A549 (cell line): ENCODE data around the gene TMEM235. TPM values are rescaled to one million over a fixed set of nuclear protein-coding genes. Genes with fewer than 3 reads are reported as not detected.

Source experiments
- ATAC-seq, 2 experiments: fragments of 200-7000 bp in 1 of 2; fragments of >200 bp in 1 of 2; cut with Nextera tagmentation in 1 of 2; cut with Tn5 transposase in 1 of 2; 3 replicates each; pipeline versions ENCODE4 v1.8.0 to v1.9.1; 2018 to 2020; ENCODE audit warnings: mild to moderate bottlenecking in 1 of 2, moderate library complexity in 1 of 2
- CTCF ChIA-PET: fragments of 300-600 bp; sonication (Branson Sonifier 250); formaldehyde crosslinking; extraction: SDS; loops from one replicate; lab custom pipeline; 2021; ENCODE audit warnings: antibody characterized with exemption, inconsistent platforms; lab: Yijun Ruan, JAX
- POLR2A ChIA-PET: fragments of 350-600 bp; formaldehyde crosslinking; extraction: SDS; loops from one replicate; lab custom pipeline; 2021; ENCODE audit warnings: antibody characterized with exemption, inconsistent platforms; lab: Yijun Ruan, JAX
- DNase-seq, 2 experiments: peaks; one replicate each; pipeline versions ENCODE4 v3.0.0 to v3.0.0-alpha.2; 2011 to 2016; ENCODE audit warnings: low read depth in 1 of 2, low spot score in 1 of 2
- FAIRE-seq: peaks from 2 replicates; lab custom pipeline; 2011; peaks lifted over from hg19 to GRCh38; lab: Jason Lieb, UNC
- H3K27ac ChIP-seq, 2 experiments: fragments of >200 bp; sonication (Bioruptor Twin); formaldehyde crosslinking; 3 replicates each; pipeline ENCODE4 v1.5.1; 2016 to 2017
- H3K4me1 ChIP-seq: fragments of >200 bp; sonication (Bioruptor Twin); formaldehyde crosslinking; 3 replicates; pipeline ENCODE4 v1.6.1; 2016
- H3K4me2 ChIP-seq: fragments of >200 bp; sonication (Bioruptor Twin); formaldehyde crosslinking; 3 replicates; pipeline ENCODE4 v1.6.1; 2016
- H3K4me3 ChIP-seq: fragments of >200 bp; sonication (Bioruptor Twin); formaldehyde crosslinking; 3 replicates; pipeline ENCODE4 v1.5.1; 2016
- H3K9me3 ChIP-seq: fragments of >200 bp; sonication (Bioruptor Twin); formaldehyde crosslinking; 3 replicates; pipeline ENCODE4 v1.6.1; 2016
- BHLHE40 ChIP-seq: IDR thresholded peaks from 2 replicates; pipeline ENCODE4 v1.6.1; 2012; ENCODE audit warnings: low read depth, low read length, inconsistent platforms
- CEBPB ChIP-seq, 2 experiments: fragments of >200 bp in 1 of 2; sonication (Bioruptor Twin) in 1 of 2; formaldehyde crosslinking in 1 of 2; IDR thresholded peaks; 2 replicates each; pipeline ENCODE4 v1.6.1; 2012 to 2016
- CHD4 ChIP-seq: fragments of 200-600 bp; sonication (generic); IDR thresholded peaks from 2 replicates; pipeline ENCODE4 v1.6.1; 2016; ENCODE audit warnings: antibody characterized with exemption, mild to moderate bottlenecking, borderline replicate concordance
- CTCF ChIP-seq: fragments of >200 bp; sonication (Bioruptor Twin); formaldehyde crosslinking; IDR thresholded peaks from 3 replicates; pipeline ENCODE4 v1.5.1; 2016
- EHF ChIP-seq: fragments of 250-450 bp; sonication (Bioruptor Pico); IDR thresholded peaks from 2 replicates; pipeline ENCODE4 v1.5.0; 2020; ENCODE audit warnings: mild to moderate bottlenecking
- ELK1 ChIP-seq: fragments of 150-350 bp; IDR thresholded peaks from 2 replicates; pipeline ENCODE4 v1.6.1; 2014; ENCODE audit warnings: low read depth, mild to moderate bottlenecking, low read length
- ESRRA ChIP-seq: fragments of 150-350 bp; IDR thresholded peaks from 2 replicates; pipeline ENCODE4 v1.6.1; 2014; ENCODE audit warnings: mild to moderate bottlenecking, low read length, borderline replicate concordance
- FOXS1 ChIP-seq: fragments of 250-450 bp; sonication (Bioruptor Pico); IDR thresholded peaks from 2 replicates; pipeline ENCODE4 v1.5.0; 2020; ENCODE audit warnings: mild to moderate bottlenecking, moderate library complexity
- HOXA7 ChIP-seq: fragments of 250-450 bp; sonication (Bioruptor Pico); IDR thresholded peaks from 2 replicates; pipeline ENCODE4 v1.5.0; 2020; ENCODE audit warnings: mild to moderate bottlenecking, moderate library complexity
- JUN ChIP-seq, 2 experiments: fragments of >200 bp; sonication (Bioruptor Twin); formaldehyde crosslinking; IDR thresholded peaks; 2 replicates in 1 of 2; 3 replicates in 1 of 2; pipeline ENCODE4 v1.6.1; 2016 to 2017
- KDM1A ChIP-seq: fragments of 200-600 bp; sonication (generic); IDR thresholded peaks from 2 replicates; pipeline ENCODE4 v1.6.1; 2016; ENCODE audit warnings: low read depth, mild to moderate bottlenecking
- KDM5A ChIP-seq: fragments of 200-600 bp; sonication (generic); IDR thresholded peaks from 2 replicates; pipeline ENCODE4 v1.6.1; 2016; ENCODE audit warnings: antibody characterized with exemption, mild to moderate bottlenecking
- NFE2L2 ChIP-seq: fragments of 150-350 bp; conservative IDR thresholded peaks from 2 replicates; pipeline ENCODE4 v1.6.1; 2014; ENCODE audit warnings: low read length
- NPAS2 ChIP-seq: fragments of 250-450 bp; sonication (Bioruptor Pico); IDR thresholded peaks from 2 replicates; pipeline ENCODE4 v1.8.0; 2022; ENCODE audit warnings: mild to moderate bottlenecking, moderate library complexity, borderline replicate concordance
- PHF8 ChIP-seq: fragments of 200-600 bp; sonication (generic); IDR thresholded peaks from 2 replicates; pipeline ENCODE4 v1.6.1; 2016; ENCODE audit warnings: low read depth, mild to moderate bottlenecking, antibody characterized with exemption, moderate library complexity, borderline replicate concordance
- POLR2A ChIP-seq: IDR thresholded peaks from 2 replicates; pipeline ENCODE4 v1.6.1; 2012; ENCODE audit warnings: mild to moderate bottlenecking, low read length
- RAD21 ChIP-seq, 2 experiments: fragments of >200 bp in 1 of 2; sonication (Bioruptor Twin) in 1 of 2; formaldehyde crosslinking in 1 of 2; IDR thresholded peaks in 1 of 2; conservative IDR thresholded peaks in 1 of 2; 2 replicates in 1 of 2; 3 replicates in 1 of 2; pipeline ENCODE4 v1.6.1; 2012 to 2018; ENCODE audit warnings: inconsistent platforms in 1 of 2
- RCOR1 ChIP-seq: fragments of 150-350 bp; IDR thresholded peaks from 2 replicates; pipeline ENCODE4 v1.6.1; 2014; ENCODE audit warnings: antibody characterized with exemption, low read length, low read depth
- SREBF2 ChIP-seq: fragments of 450-650 bp; IDR thresholded peaks from 2 replicates; pipeline ENCODE4 v1.6.1; 2014; ENCODE audit warnings: mild to moderate bottlenecking, moderate library complexity
- TP53 ChIP-seq: fragments of 250-450 bp; sonication (Bioruptor Pico); IDR thresholded peaks from 2 replicates; pipeline ENCODE4 v1.5.0; 2021; ENCODE audit warnings: mild to moderate bottlenecking, moderate library complexity
- WGBS: methylation state at CpG from one replicate; pipeline ENCODE4 v1.1.6; 2017; ENCODE audit errors: missing lambda C conversion rate; 5-methylcytosine and 5-hydroxymethylcytosine counted together
- polyA plus RNA-seq, 4 experiments: library from polyadenylated mRNA; depleted of rRNA in 3 of 4; stranded (reverse); fragments of >200 nt; fragmentation: RNase III in 1 of 4; extraction: RNeasy Plus Mini Kit Qiagen cat#74134 plus additional on column Dnase treatment in 1 of 4; gene quantifications; 2 replicates in 3 of 4; 3 replicates in 1 of 4; pipeline ENCODE4 v1.2.3, GENCODE V29; 2011 to 2017
- TF ChIP-seq, protein P1 (sequence below): IDR thresholded peaks from 2 replicates; pipeline ENCODE4 v1.6.1; 2012
- TF ChIP-seq, protein P2 (sequence below): IDR thresholded peaks from 2 replicates; pipeline ENCODE4 v1.6.1; 2012; ENCODE audit warnings: low read depth, borderline replicate concordance
- TF ChIP-seq, protein P3 (sequence below): fragments of 250-450 bp; sonication (Bioruptor Pico); IDR thresholded peaks from 2 replicates; pipeline ENCODE4 v1.5.0; 2020; ENCODE audit warnings: low read depth, mild to moderate bottlenecking, moderate library complexity

TMEM235 gene
- polyA plus RNA-seq, 2 of the 4 experiments (the other 2 are of a cell fraction), result not detected

- TF ChIP-seq RCOR1, result no peak
- no peak for TF ChIP-seq CHD4
- TF ChIP-seq SREBF2, result no peak
- TF ChIP-seq JUN (IDR thresholded peaks at IDR 0.05), result no peak
- TF ChIP-seq PHF8, result no peak
- TF ChIP-seq FOXS1, result no peak
Measured at GRCh38 chr17:78247304-78247703, 15.9 kb downstream of the TMEM235 start (continued).

GRCh38 chr17:78248051-78248914 lies 16.9 kb downstream of the TMEM235 start:
- 84% methylated on average over 29 of the region's 30 CpGs for WGBS
- Histone ChIP-seq H3K9me3 (peaks cover 7% of the 10 kb centered on the region; the same call in 2 of the 3 replicates), H3K4me3 (no peak overlapping the region), H3K4me2 (no peak overlapping the region), H3K4me1 (peaks cover 10% of the 10 kb centered on the region), H3K27ac (no peak overlapping the region)
- ATAC-seq (no peak), FAIRE-seq (no peak), DNase-seq (no peak)
- CTCF ChIA-PET, result interaction anchor here (0.6 to 11.6 kb wide), 12 partner anchors 10 to 460 kb away, joined by 3 to 190 read pairs (median 35); partner anchors contain the start of genes AFMID, BIRC5 and TK1
- TF ChIP-seq SREBF2, result no peak
- no peak for TF ChIP-seq CEBPB (IDR thresholded peaks at IDR 0.05)
- TF ChIP-seq CTCF, result no peak
- POLR2A ChIA-PET, result no interaction called here

DNA sequence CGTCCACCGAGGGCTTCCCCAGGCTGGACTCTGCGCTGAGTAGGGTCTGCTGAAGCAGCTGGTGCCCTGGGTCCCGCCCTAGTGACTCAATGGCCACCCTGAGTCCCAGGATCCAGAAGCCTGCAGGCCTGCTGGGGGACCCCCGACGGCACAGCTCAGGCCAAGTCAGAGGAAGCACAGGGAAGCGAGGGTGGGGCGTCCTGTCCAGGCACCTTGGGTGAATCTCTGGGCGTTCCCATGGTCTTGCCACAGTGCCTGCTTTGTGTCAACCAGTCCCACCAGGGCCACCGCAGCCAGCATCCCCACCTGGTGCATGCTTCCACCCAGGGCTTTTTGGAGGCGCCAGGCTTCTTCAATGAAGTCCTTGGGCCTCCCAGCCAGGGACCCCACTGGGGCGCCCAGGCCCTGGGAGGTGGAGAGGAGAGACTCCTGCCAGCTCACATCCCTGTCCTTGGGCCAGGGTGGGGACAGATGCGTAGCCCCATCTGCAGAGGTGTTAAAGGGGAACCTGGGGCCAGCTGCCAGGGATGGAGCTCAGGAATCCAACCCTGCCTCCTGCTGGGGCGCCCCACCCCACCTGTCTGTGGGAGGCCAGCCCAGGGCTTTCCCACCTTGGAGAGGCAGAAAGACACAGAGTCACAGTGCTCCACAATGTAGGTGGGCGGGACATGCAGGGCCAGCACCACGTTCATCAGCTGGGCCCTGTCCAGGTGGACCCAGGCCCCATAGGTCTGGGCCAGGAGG lies 17.8 kb downstream of the TMEM235 start:
- TF ChIP-seq, protein P1, sequence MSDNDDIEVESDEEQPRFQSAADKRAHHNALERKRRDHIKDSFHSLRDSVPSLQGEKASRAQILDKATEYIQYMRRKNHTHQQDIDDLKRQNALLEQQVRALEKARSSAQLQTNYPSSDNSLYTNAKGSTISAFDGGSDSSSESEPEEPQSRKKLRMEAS, result no peak
- TF ChIP-seq, protein P2, sequence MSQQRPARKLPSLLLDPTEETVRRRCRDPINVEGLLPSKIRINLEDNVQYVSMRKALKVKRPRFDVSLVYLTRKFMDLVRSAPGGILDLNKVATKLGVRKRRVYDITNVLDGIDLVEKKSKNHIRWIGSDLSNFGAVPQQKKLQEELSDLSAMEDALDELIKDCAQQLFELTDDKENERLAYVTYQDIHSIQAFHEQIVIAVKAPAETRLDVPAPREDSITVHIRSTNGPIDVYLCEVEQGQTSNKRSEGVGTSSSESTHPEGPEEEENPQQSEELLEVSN, result no peak
- no peak for TF ChIP-seq KDM5A
- TF ChIP-seq HOXA7, result no peak
- no peak for TF ChIP-seq SREBF2
- TF ChIP-seq TP53 (CRISPR knock-in tag), result no peak
- TF ChIP-seq, protein P3, sequence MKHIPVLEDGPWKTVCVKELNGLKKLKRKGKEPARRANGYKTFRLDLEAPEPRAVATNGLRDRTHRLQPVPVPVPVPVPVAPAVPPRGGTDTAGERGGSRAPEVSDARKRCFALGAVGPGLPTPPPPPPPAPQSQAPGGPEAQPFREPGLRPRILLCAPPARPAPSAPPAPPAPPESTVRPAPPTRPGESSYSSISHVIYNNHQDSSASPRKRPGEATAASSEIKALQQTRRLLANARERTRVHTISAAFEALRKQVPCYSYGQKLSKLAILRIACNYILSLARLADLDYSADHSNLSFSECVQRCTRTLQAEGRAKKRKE (CRISPR knock-in tag), result no peak
- no peak for TF ChIP-seq NPAS2
- no peak for TF ChIP-seq RCOR1
- no peak for TF ChIP-seq KDM1A
- TF ChIP-seq ESRRA, result no peak
- no peak for TF ChIP-seq RAD21 (conservative IDR thresholded peaks at IDR 0.05 in 1 of 2, IDR thresholded peaks at IDR 0.05 in 1 of 2)
- no peak for TF ChIP-seq CHD4
- TF ChIP-seq POLR2A, result no peak
- TF ChIP-seq EHF, result no peak
- no peak for TF ChIP-seq ELK1
- no peak for TF ChIP-seq BHLHE40
- TF ChIP-seq NFE2L2, result no peak
- TF ChIP-seq, all 56 proteins: peak for 0
- H3K4me3 ChIP-seq, result no peak overlapping the region
- H3K4me1 ChIP-seq, result peaks cover 10% of the 10 kb centered on the region
- ChIA-PET POLR2A (no interaction called here), CTCF (interaction anchor here (0.6 to 11.6 kb wide), 27 partner anchors 10 to 459 kb away, joined by 3 to 190 read pairs (median 12); partner anchors contain the start of genes AFMID, BIRC5 and TK1)
- H3K9me3 ChIP-seq, result peaks cover 7% of the 10 kb centered on the region; the same call in 2 of the 3 replicates
- DNase-seq (no peak), ATAC-seq (no peak), FAIRE-seq (no peak)
- no peak overlapping the region for H3K27ac ChIP-seq
- WGBS, result 75% methylated on average over 15 of the region's 16 CpGs
- H3K4me2 ChIP-seq, result no peak overlapping the region
